ENCODE data around the gene WNT7B.

The WNT7B gene

DNA sequence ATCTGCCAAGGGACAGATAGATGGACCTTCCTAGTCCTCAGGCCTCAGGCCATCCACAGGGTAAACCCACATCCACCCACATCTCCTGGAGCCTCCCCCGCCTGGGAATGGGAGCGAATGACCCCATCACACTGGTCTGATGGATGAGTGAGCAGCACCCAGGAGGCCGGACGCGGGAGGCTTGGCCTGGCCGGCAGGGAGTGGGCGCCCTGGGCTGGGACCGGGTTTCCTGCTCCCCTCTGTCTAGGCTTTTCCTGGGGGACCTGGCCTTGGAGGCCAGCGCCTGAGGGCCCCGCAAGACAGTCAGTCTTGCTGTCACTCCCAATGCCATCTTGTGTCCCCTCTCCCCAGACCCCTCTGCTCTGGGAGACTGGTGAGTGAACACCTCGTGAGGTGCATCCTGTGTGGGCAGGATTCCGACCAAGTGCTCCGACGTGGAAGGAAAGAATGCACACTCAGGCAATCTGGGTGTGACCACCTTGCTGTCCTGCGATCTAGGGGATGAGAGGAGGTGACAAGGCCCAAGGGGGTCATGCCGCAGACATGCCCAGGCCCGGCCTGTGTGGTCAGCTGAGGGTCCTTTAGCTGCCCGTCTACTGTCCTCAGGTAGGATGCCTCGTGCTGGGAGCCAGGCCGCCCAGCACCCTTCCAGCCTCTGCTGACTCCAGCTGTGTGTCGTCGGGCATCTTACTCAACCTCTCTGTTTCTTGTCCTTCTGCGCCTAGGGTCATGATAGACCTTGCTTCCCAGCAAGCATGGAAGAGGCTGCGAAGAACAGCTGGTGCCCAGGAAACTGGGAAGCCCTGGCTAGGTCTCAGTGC, 26.5 kb upstream of the WNT7B start:
- no peak for DNase-seq (ENCODE audit: extremely low read depth, low read depth)
- TF ChIP-seq, protein P1, sequence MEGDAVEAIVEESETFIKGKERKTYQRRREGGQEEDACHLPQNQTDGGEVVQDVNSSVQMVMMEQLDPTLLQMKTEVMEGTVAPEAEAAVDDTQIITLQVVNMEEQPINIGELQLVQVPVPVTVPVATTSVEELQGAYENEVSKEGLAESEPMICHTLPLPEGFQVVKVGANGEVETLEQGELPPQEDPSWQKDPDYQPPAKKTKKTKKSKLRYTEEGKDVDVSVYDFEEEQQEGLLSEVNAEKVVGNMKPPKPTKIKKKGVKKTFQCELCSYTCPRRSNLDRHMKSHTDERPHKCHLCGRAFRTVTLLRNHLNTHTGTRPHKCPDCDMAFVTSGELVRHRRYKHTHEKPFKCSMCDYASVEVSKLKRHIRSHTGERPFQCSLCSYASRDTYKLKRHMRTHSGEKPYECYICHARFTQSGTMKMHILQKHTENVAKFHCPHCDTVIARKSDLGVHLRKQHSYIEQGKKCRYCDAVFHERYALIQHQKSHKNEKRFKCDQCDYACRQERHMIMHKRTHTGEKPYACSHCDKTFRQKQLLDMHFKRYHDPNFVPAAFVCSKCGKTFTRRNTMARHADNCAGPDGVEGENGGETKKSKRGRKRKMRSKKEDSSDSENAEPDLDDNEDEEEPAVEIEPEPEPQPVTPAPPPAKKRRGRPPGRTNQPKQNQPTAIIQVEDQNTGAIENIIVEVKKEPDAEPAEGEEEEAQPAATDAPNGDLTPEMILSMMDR (IDR thresholded peaks at IDR 0.05; ENCODE audit: low read depth, low read length, missing control alignments), result no peak
- no peak overlapping the region for H3K4me3 ChIP-seq (replicated peaks; ENCODE audit: low read depth, low read length)

DNA sequence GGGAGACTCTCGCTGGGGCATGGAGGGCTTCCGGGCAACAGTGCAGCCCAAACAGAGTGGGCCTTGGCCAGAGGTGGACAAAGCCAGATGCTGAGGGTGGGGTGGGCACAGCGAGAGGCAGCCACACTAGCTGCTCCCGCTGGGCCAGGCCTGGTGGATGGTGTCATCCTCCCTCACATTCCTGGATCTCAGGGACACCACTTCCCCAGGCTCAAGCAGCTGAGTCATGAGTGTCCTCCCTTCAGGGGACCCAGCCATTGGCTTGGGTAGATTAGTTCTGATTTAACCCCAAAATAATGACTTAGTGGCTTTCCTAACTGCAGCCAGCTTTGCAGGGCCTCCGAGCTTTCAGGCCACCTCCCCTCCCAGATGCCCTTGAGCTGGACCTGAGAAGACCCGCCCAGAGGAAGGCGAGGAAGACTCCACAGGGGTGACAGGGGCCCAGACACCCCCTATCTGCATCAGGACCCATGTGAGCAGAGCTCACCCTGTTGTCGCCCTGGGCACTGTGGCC, 25.9 kb upstream of the WNT7B start:
- no peak overlapping the region for H3K4me3 ChIP-seq (replicated peaks; ENCODE audit: low read depth, low read length)
- TF ChIP-seq, protein P1 (IDR thresholded peaks at IDR 0.05; ENCODE audit: low read depth, low read length, missing control alignments), result no peak
- no peak for DNase-seq (ENCODE audit: extremely low read depth, low read depth)

DNA sequence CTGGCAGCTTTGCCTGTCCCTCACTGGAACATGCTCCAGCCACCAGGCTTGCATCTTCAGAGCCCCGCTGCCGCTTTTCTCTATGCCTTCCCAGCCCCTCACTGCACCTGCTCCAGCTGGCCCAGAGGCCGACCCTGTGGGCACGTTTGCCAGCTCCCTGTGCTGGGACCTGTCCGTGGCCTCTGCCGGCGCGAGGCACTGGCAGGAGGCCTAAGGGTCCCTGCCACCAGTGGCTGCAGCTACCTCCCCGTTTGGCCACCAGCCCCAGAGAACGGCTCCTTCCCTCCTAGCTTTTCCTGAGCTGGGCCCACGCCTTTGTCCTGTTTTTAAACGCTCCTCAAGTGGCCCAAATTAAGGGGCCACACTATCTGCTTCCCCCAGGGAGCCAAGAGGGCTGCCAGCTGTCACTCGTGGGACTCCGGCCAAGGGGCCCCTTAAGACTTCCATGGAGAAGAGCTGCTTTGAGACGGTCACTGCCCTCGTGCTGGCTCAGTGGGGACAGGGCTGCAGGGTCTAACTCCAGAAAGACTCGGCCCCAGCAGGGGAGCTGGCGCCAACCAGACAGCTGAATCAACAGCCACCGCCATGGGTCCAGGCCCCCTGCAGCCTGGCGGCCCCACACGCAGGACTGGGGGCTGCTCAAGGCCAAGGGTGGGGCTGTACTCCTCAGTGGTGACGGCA, 24.6 kb upstream of the WNT7B start:
- TF ChIP-seq, protein P1 (IDR thresholded peaks at IDR 0.05; ENCODE audit: low read depth, low read length, missing control alignments), result no peak
- no peak for DNase-seq (ENCODE audit: extremely low read depth, low read depth)
- no peak overlapping the region for H3K4me3 ChIP-seq (replicated peaks; ENCODE audit: low read depth, low read length)

DNA sequence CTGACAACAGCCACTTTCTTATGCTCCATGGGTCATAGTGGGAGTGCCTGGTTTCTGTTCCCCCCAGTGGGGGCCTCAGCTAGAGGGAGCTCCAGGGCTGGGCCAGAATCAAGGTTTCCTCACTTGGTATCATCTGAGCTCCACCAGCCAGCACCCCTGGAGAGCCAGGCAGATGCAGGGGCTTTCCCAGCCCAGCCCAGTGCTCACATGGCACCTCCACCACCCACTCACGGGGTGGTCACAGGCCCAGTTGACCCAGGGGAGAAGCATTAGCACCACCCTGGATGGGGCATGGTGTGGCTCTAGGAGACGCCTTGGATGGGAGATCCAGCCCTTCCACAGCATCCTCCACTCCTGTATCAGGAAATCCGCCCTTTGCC, 24.1 kb upstream of the WNT7B start:
- TF ChIP-seq, protein P1 (IDR thresholded peaks at IDR 0.05; ENCODE audit: low read depth, low read length, missing control alignments), result no peak
- H3K4me3 ChIP-seq (replicated peaks; ENCODE audit: low read depth, low read length), result no peak overlapping the region
- no peak for DNase-seq (ENCODE audit: extremely low read depth, low read depth)

DNA sequence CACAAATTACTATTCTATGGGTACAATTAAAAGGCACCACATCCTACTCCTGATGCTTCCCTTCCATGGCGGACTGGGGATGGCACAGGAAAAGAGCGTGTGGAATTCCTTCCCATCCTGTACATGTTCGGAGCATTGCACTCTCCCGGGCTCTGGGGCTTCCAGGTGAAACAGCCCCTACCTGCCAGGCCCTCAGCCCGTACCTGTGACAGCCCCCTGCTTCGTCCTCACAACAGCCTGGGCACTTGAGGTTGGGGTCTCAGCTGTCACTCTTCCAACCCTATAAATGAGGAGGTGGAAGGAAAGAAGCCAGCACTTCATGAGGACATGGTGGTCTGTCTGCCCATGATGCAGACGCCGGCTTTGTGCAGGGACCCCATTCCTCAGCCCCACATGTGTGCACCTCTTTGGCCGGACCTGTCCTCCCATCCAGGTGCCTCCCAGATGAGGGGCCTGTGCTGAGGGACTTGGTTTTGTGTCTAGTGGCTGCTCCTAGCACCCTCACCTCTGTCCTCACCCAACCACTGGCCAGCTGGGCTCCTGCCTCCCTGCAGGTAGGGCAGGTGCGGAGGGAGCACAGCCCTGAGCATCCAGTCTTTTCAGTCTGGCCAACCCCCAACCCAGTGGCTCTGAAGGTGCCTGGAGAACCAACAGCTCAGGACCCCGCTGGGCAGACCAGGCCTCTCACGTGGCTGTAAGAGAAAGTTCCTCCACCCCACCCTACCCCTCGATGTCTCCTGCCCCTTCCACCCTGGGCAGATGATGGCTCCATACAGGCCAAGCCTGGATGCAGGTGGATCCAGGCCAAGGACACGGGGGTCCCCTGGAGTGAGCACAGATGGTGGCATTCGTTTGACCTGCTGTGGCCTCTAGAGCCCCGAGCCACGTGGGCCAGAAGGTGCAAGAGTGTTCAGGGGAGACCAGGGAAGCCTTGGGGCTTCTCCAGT, 23.4 kb upstream of the WNT7B start:
- no peak overlapping the region for H3K4me3 ChIP-seq (replicated peaks; ENCODE audit: low read depth, low read length)
- no peak for DNase-seq (ENCODE audit: extremely low read depth, low read depth)
- TF ChIP-seq, protein P1 (IDR thresholded peaks at IDR 0.05; ENCODE audit: low read depth, low read length, missing control alignments), result no peak

DNA sequence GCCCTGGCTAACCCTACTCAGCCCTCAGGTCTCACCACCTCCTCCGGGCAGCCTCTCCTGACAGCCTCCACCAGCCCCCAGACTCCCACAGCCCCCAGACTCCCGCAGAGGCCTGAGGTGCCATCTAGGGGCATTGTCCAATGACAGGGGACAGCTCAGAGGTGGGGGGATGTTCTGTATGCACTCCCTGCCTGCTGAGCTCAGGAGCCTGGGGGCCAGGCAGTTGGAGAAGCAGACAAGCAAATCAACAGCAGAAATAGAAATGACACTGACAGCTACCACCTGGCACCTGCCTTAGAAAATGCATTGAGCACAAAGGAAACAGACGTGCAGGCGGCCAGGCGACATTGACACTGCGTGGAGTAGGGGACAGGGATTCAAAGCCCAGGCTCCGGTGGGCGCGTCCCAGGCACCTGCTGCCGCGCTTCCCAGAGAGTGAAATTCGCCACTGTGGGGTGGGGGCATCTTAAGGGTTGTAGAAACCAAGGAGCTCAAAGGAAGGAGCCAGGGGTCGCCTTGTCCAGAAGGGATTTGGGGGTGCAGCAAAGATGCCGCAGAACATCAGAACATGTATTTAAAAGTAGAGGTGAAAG, 22.5 kb upstream of the WNT7B start:
- H3K4me3 ChIP-seq (replicated peaks; ENCODE audit: low read depth, low read length), result no peak overlapping the region
- TF ChIP-seq, protein P1 (IDR thresholded peaks at IDR 0.05; ENCODE audit: low read depth, low read length, missing control alignments), result no peak
- DNase-seq (ENCODE audit: extremely low read depth, low read depth), result no peak

All from HFF-Myc (cell line).